ENCODE measurements around the gene CPNE8. TPM values are rescaled to one million over a fixed set of nuclear protein-coding genes. Genes with fewer than 3 reads are reported as not detected.

CPNE8 gene
- polyA plus RNA-seq, 1 donor (not counting 4 experiments of a cell fraction or from before 2014, with no cell fraction given): 25.7 TPM

GRCh38 chr12:38906482-38907200 lies 1.2 kb upstream of the CPNE8 start:
- Histone ChIP-seq H3K79me2 (ENCODE audit: control insufficient read depth, insufficient read depth, low read length) (peaks cover 20% of the 10 kb centered on the region), H3K9me3 (ENCODE audit: control insufficient read depth, low read depth, low read length) (no peaks in the 10 kb centered on the region), H3K4me3 (ENCODE audit: control insufficient read depth in 2 of 3, extremely low read depth in 1 of 3, insufficient read depth in 2 of 3, low read depth in 1 of 3, low read length in 3 of 3) (peak overlapping the region; percentile 69 to 94 (median 79)), H3K9me1 (ENCODE audit: control insufficient read depth, extremely low read depth, insufficient read depth, low read length) (no peaks in the 10 kb centered on the region), H2AFZ (ENCODE audit: control insufficient read depth, low read length) (peak overlapping the region; percentile 86), H3K27me3 (ENCODE audit: control insufficient read depth, extremely low read depth, insufficient read depth, low read length) (no peaks in the 10 kb centered on the region), H3K9ac (ENCODE audit: control insufficient read depth, extremely low read depth, insufficient read depth, low read length) (peak overlapping the region; percentile 92), H3K27ac (ENCODE audit: control insufficient read depth, insufficient read depth, low read length) (peak overlapping the region; percentile 91), H3K4me1 (ENCODE audit: control insufficient read depth, extremely low read depth, insufficient read depth, low read length) (peaks cover 22% of the 10 kb centered on the region), H4K20me1 (ENCODE audit: control insufficient read depth, extremely low read depth, insufficient read depth, low read length) (no peaks in the 10 kb centered on the region), H3K36me3 (ENCODE audit: control insufficient read depth in 2 of 2, extremely low read depth in 1 of 2, insufficient read depth in 2 of 2, low read length in 2 of 2) (no peaks in the 10 kb centered on the region), H3K4me2 (ENCODE audit: control insufficient read depth, extremely low read depth, insufficient read depth, low read depth, low read length) (peak overlapping the region; percentile 97)
- DNase-seq (ENCODE audit: low read depth, low spot score) (no peak), FAIRE-seq (peak; percentile 79)
- dilution Hi-C loops (cut with MboI; ENCODE audit: extremely low pct_ligation_motif_present, low sequenced_read_pairs): no loop called here
- TF ChIP-seq EZH2 (IDR thresholded peaks at IDR 0.05; ENCODE audit: low read length) (no peak), CTCF (optimal IDR thresholded peaks at IDR 0.05 in 1 of 3, IDR thresholded peaks at IDR 0.05 in 1 of 3, conservative IDR thresholded peaks at IDR 0.05 in 1 of 3; ENCODE audit: extremely low read depth in 1 of 3, insufficient read depth in 2 of 3, low read length in 3 of 3) (peak; percentile 80 to 95 (median 84))

GRCh38 chr12:38904537-38905479 lies 583 bp downstream of the CPNE8 start:
- peak; percentile 89 for FAIRE-seq
- dilution Hi-C loops (cut with MboI; ENCODE audit: extremely low pct_ligation_motif_present, low sequenced_read_pairs): no loop called here
- H2AFZ ChIP-seq (ENCODE audit: control insufficient read depth, low read length): peak overlapping the region; percentile 86

More at GRCh38 chr12:38904537-38905479, 583 bp downstream of the CPNE8 start:
- no peak for TF ChIP-seq EZH2 (IDR thresholded peaks at IDR 0.05; ENCODE audit: low read length)
- no peak for TF ChIP-seq CTCF (optimal IDR thresholded peaks at IDR 0.05 in 1 of 3, IDR thresholded peaks at IDR 0.05 in 1 of 3, conservative IDR thresholded peaks at IDR 0.05 in 1 of 3; ENCODE audit: extremely low read depth in 1 of 3, insufficient read depth in 2 of 3, low read length in 3 of 3)
- no peaks in the 10 kb centered on the region for H3K9me1 ChIP-seq (ENCODE audit: control insufficient read depth, extremely low read depth, insufficient read depth, low read length)
- H3K4me1 ChIP-seq (ENCODE audit: control insufficient read depth, extremely low read depth, insufficient read depth, low read length): peaks cover 22% of the 10 kb centered on the region
- H3K9me3 ChIP-seq (ENCODE audit: control insufficient read depth, low read depth, low read length): no peaks in the 10 kb centered on the region
- no peaks in the 10 kb centered on the region for H4K20me1 ChIP-seq (ENCODE audit: control insufficient read depth, extremely low read depth, insufficient read depth, low read length)
- H3K4me3 ChIP-seq (ENCODE audit: control insufficient read depth in 2 of 3, extremely low read depth in 1 of 3, insufficient read depth in 2 of 3, low read depth in 1 of 3, low read length in 3 of 3): peak overlapping the region; percentile 69 to 94 (median 79)
- no peaks in the 10 kb centered on the region for H3K27me3 ChIP-seq (ENCODE audit: control insufficient read depth, extremely low read depth, insufficient read depth, low read length)
- peak overlapping the region; percentile 91 for H3K27ac ChIP-seq (ENCODE audit: control insufficient read depth, insufficient read depth, low read length)
- H3K79me2 ChIP-seq (ENCODE audit: control insufficient read depth, insufficient read depth, low read length): peaks cover 37% of the 10 kb centered on the region
- DNase-seq (ENCODE audit: low read depth, low spot score): peak; percentile 72
- H3K36me3 ChIP-seq (ENCODE audit: control insufficient read depth in 2 of 2, extremely low read depth in 1 of 2, insufficient read depth in 2 of 2, low read length in 2 of 2): peaks cover 0 to 3% of the 10 kb centered on the region in 2 experiments
- peak overlapping the region; percentile 92 for H3K9ac ChIP-seq (ENCODE audit: control insufficient read depth, extremely low read depth, insufficient read depth, low read length)
- peak overlapping the region; percentile 97 for H3K4me2 ChIP-seq (ENCODE audit: control insufficient read depth, extremely low read depth, insufficient read depth, low read depth, low read length)
